Ovary (tissue), 9 donors: ENCODE results near the gene AGPAT2. TPM values are rescaled to one million over a fixed set of nuclear protein-coding genes. Genes with fewer than 3 reads are reported as not detected.

ENCODE experiments used
- DNase-seq, 5 donors: peaks; one replicate each; pipeline ENCODE4 v3.0.0-alpha.2; 2019 to 2020
- H3K27ac ChIP-seq, 2 donors: fragments of 200-600 bp; one replicate each; pipeline versions ENCODE4 v1.5.1 to v1.8.0; 2019 to 2022
- H3K27me3 ChIP-seq: fragments of 200-600 bp; one replicate; pipeline ENCODE4 v1.8.0; 2022
- H3K36me3 ChIP-seq: fragments of 200-600 bp; sonication (generic); one replicate; pipeline ENCODE4 v1.5.1; 2019
- H3K4me1 ChIP-seq: one replicate; pipeline ENCODE4 v1.8.1; 2013; ENCODE audit warnings: mild to moderate bottlenecking, moderate library complexity; ENCODE audit not compliant: insufficient read depth
- H3K4me3 ChIP-seq: fragments of 200-600 bp; sonication (generic); one replicate; pipeline ENCODE4 v1.5.1; 2017
- H3K9me3 ChIP-seq, 2 donors: fragments of 200-600 bp in 1 of 2; sonication (generic) in 1 of 2; one replicate each; pipeline versions ENCODE4 v1.5.1 to v1.8.1; 2013 to 2019; ENCODE audit warnings: mild to moderate bottlenecking in 1 of 2, moderate library complexity in 1 of 2
- EP300 ChIP-seq: sonication (generic); formaldehyde crosslinking; IDR thresholded peaks from one replicate; pipeline ENCODE4 v1.6.1; 2017; ENCODE audit warnings: antibody characterized with exemption
- POLR2A ChIP-seq: fragments of 450-650 bp; IDR thresholded peaks from one replicate; pipeline ENCODE4 v1.6.1; 2017; ENCODE audit warnings: antibody characterized with exemption, mild to moderate bottlenecking, moderate library complexity
- WGBS, 3 donors: extraction: QIAGEN DNeasy Blood & Tissue Kit in 1 of 3; methylation state at CpG; one replicate each; pipeline versions ENCODE4 v1.1.5 to v1.1.7; 2013 to 2017; 5-methylcytosine and 5-hydroxymethylcytosine counted together
- intact Hi-C, 4 donors: fragments of 100-400 bp; cut with DNase I; formaldehyde crosslinking; loops; one replicate each; pipeline versions ENCODE4 v1.11.0 to v1.15.1; 2022 to 2023
- polyA plus RNA-seq, 2 donors: library from polyadenylated mRNA; stranded (reverse); fragments of 200-250 nt in 1 of 2; fragments of 350-450 nt in 1 of 2; fragmentation: Illumina TruSeq in 1 of 2; extraction: RNeasy Lipid Tissue Mini Kit (QIAGEN cat#74804) in 1 of 2; gene quantifications; one replicate each; pipeline ENCODE4 v1.2.3, GENCODE V29; 2013 to 2014
- total RNA-seq, 7 donors: library from RNA; depleted of rRNA in 2 of 7; stranded (reverse); fragments of >200 nt in 2 of 7; fragmentation: NEBNext Ultra II Directional in 3 of 7; extraction: Animal tissue kit (Norgen Biotek cat#: 25700) in 3 of 7; gene quantifications; one replicate each; pipeline versions ENCODE4 v1.1.0 to v1.2.4, GENCODE V29; 2016 to 2023
- TF ChIP-seq, protein P1 (sequence below), 3 donors: fragments of 450-650 bp in 2 of 3; fragments of 200-600 bp in 1 of 3; IDR thresholded peaks; one replicate each; pipeline versions ENCODE4 v1.5.1 to v1.8.0; 2016 to 2022; ENCODE audit warnings: antibody characterized with exemption in 3 of 3, mild to moderate bottlenecking in 1 of 3
- donor health status: DM: no; HTN: no; CAD: no; lungs with moderate emphysema.
- donor health status: DM: no; HTN: no; CAD: no.
- donor health status: Bipolar disorder and iron deficiency.
- donor health status: DM: yes; HTN: yes; CAD: no.
- donor health status: DM: no; HTN: no; CAD: no.
- donor health status: DM: yes; HTN: yes; CAD: no.

AGPAT2 gene
- total and polyA plus RNA-seq, 9 donors = 6.1 to 40.9 (median 23.9) TPM

GRCh38 chr9:136681945-136682699 lies 5.1 kb downstream of the AGPAT2 start:
- Histone ChIP-seq H3K36me3 (no peaks in the 10 kb centered on the region), H3K9me3 (no peaks in the 10 kb centered on the region), H3K4me1 (no peaks in the 10 kb centered on the region), H3K27ac (no peak overlapping the region), H3K4me3 (no peak overlapping the region), H3K27me3 (no peaks in the 10 kb centered on the region)
- intact Hi-C loops = no loop called here
- DNase-seq = no peak
- TF ChIP-seq, protein P1, sequence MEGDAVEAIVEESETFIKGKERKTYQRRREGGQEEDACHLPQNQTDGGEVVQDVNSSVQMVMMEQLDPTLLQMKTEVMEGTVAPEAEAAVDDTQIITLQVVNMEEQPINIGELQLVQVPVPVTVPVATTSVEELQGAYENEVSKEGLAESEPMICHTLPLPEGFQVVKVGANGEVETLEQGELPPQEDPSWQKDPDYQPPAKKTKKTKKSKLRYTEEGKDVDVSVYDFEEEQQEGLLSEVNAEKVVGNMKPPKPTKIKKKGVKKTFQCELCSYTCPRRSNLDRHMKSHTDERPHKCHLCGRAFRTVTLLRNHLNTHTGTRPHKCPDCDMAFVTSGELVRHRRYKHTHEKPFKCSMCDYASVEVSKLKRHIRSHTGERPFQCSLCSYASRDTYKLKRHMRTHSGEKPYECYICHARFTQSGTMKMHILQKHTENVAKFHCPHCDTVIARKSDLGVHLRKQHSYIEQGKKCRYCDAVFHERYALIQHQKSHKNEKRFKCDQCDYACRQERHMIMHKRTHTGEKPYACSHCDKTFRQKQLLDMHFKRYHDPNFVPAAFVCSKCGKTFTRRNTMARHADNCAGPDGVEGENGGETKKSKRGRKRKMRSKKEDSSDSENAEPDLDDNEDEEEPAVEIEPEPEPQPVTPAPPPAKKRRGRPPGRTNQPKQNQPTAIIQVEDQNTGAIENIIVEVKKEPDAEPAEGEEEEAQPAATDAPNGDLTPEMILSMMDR (IDR thresholded peaks at IDR 0.05) = no peak
- WGBS, 3 donors = 87 to 91% (median 90%) methylated on average over 19 to 20 of the region's 20 CpGs

DNA sequence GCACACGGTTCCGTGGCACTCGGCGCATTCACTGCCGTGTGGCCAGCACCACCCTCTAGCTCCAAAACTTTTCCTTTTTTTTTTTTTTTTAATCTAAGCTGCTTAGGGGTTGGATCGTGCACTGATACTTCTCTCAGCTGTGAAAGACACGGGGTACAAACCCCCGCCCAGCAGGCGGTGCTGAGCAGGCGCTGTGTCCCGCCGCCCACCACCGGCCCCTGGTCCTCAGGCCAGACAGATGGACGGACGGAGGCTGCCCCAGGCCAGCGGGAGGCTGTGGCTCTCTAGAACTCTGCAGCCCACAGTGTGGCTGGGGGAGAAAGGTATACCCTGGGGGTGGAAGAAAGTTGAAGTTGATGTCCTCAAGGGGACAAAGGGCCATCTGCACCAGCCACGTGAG lies 6.2 kb downstream of the AGPAT2 start:
- DNase-seq = no peak
- Histone ChIP-seq H3K27me3 (no peaks in the 10 kb centered on the region), H3K4me3 (no peak overlapping the region), H3K36me3 (no peaks in the 10 kb centered on the region), H3K4me1 (no peaks in the 10 kb centered on the region), H3K27ac (no peak overlapping the region), H3K9me3 (no peaks in the 10 kb centered on the region)
- WGBS, 3 donors = 89 to 93% (median 90%) methylated on average over 17 of the region's 17 CpGs
- TF ChIP-seq POLR2A (no peak), EP300 (no peak)
- TF ChIP-seq, protein P1 (IDR thresholded peaks at IDR 0.05) = no peak
- intact Hi-C loops = no loop called here

GRCh38 chr9:136679431-136679941 lies 7.8 kb downstream of the AGPAT2 start:
- intact Hi-C loops = no loop called here
- no peak overlapping the region for H3K27ac ChIP-seq

DNA sequence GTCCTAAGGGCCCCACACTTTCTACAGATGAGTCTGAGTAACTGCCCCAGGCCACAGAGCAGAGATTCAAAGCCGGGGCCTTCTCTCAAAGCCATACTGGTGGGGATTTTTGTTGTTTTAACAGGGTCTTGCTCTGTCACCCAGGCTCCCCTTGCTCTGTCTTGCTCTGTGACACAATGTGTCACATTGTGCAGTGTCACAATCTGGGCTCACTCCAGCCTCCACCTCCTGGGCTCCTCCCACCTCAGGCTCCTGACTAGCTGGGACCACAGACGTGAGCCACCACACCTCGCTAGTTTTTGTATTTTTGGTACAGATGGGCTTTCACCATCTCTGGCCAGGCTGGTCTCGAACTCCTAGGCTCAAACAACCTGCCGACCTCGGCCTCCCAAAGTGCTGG lies 8.6 kb downstream of the AGPAT2 start:
- intact Hi-C loops = no loop called here
- Histone ChIP-seq H3K9me3 (no peaks in the 10 kb centered on the region), H3K4me3 (no peak overlapping the region), H3K4me1 (no peaks in the 10 kb centered on the region), H3K36me3 (no peaks in the 10 kb centered on the region), H3K27me3 (no peaks in the 10 kb centered on the region), H3K27ac (no peak overlapping the region)
- TF ChIP-seq, protein P1 (IDR thresholded peaks at IDR 0.05) = no peak
- no peak for TF ChIP-seq POLR2A
- no peak for TF ChIP-seq EP300
- WGBS, 3 donors = 89 to 94% (median 89%) methylated on average over 6 of the region's 6 CpGs
- DNase-seq = no peak

More at GRCh38 chr9:136679431-136679941, 7.8 kb downstream of the AGPAT2 start:
- no peaks in the 10 kb centered on the region for H3K27me3 ChIP-seq
- TF ChIP-seq POLR2A (no peak), EP300 (no peak)
- TF ChIP-seq, protein P1 (IDR thresholded peaks at IDR 0.05) = no peak
- WGBS, 3 donors = 77 to 81% (median 79%) methylated on average over 22 of the region's 22 CpGs
- H3K4me1 ChIP-seq = no peaks in the 10 kb centered on the region
- H3K36me3 ChIP-seq = no peaks in the 10 kb centered on the region
- H3K4me3 ChIP-seq = no peak overlapping the region
- no peaks in the 10 kb centered on the region for H3K9me3 ChIP-seq
- DNase-seq = no peak
